ENCODE results near the gene MCUB. TPM values are rescaled to one million over a fixed set of nuclear protein-coding genes. Genes with fewer than 3 reads are reported as not detected.

Gene MCUB
- total RNA-seq, 1 experiment from 2014 or later = 14.8 TPM

DNA sequence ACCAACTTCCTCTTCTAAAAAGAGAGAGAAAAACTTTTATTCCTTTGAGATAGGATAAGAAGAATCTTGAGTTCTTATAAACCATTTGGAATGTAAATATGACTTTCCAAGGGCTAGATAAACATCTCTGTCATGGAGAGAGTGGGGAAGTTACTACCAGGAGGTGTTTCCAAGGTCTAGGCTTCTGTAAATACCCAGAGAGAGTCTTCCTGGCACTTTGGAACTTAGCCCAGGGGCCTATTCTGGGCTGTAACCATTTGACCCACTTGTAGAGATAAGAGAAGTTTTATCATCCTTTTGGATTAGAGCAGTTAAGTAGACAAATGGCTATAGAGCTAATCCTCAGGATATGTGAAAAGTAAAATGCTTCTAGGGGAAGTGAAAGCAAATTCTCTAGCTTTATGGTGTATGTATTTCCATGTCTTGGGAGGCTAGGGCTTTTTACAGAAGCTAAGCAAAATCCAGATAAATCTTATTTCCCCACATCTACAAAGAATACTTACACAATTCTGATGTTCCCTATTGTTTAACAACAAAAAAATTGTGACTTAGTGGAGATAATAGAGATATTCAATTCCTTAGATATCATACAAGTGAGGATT, 51.1 kb downstream of the MCUB start:
- no peak overlapping the region for H2BK5ac ChIP-seq (ENCODE audit: insufficient read length, low read length)
- no peak overlapping the region for H2BK120ac ChIP-seq (ENCODE audit: low read depth, low read length, poor library complexity, severe bottlenecking)
- no peak overlapping the region for H3K23ac ChIP-seq (ENCODE audit: insufficient read length, low read depth, low read length)
- H3K79me1 ChIP-seq (ENCODE audit: insufficient read depth, low read depth, low read length, poor library complexity, severe bottlenecking) = no peaks in the 10 kb centered on the region
- H2BK12ac ChIP-seq (ENCODE audit: insufficient read length, low read depth, low read length) = no peak overlapping the region
- Mint-ChIP-seq H3K27me3 (ENCODE audit: low read depth) (no peaks in the 10 kb centered on the region), H3K4me1 (no peaks in the 10 kb centered on the region), H3K36me3 (ENCODE audit: insufficient read depth in 1 of 3, low read depth in 3 of 3) (peaks cover 1 to 8% (median 2%) of the 10 kb centered on the region in 3 experiments; a peak in 4 of 7 replicates), H3K9me3 (peaks cover 2 to 9% of the 10 kb centered on the region in 2 experiments; a peak in 2 of 5 replicates), H3K27ac (no peak overlapping the region), H3K4me3 (no peak overlapping the region)
- H3K9ac ChIP-seq (ENCODE audit: extremely low read depth, insufficient read length, low read length) = no peak overlapping the region
- H3K9me3 ChIP-seq (ENCODE audit: control insufficient read depth, low read depth, low read length) = no peaks in the 10 kb centered on the region
- H4K91ac ChIP-seq (ENCODE audit: insufficient read length, low read depth, low read length) = no peak overlapping the region
- TF ChIP-seq, protein P1, sequence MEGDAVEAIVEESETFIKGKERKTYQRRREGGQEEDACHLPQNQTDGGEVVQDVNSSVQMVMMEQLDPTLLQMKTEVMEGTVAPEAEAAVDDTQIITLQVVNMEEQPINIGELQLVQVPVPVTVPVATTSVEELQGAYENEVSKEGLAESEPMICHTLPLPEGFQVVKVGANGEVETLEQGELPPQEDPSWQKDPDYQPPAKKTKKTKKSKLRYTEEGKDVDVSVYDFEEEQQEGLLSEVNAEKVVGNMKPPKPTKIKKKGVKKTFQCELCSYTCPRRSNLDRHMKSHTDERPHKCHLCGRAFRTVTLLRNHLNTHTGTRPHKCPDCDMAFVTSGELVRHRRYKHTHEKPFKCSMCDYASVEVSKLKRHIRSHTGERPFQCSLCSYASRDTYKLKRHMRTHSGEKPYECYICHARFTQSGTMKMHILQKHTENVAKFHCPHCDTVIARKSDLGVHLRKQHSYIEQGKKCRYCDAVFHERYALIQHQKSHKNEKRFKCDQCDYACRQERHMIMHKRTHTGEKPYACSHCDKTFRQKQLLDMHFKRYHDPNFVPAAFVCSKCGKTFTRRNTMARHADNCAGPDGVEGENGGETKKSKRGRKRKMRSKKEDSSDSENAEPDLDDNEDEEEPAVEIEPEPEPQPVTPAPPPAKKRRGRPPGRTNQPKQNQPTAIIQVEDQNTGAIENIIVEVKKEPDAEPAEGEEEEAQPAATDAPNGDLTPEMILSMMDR (conservative IDR thresholded peaks at IDR 0.05) = no peak
- no peaks in the 10 kb centered on the region for H3K23me2 ChIP-seq (ENCODE audit: insufficient read length, low read depth, low read length, poor library complexity, severe bottlenecking)
- H4K8ac ChIP-seq (replicated peaks; ENCODE audit: insufficient read length, low read depth, low read length) = no peak overlapping the region
- H2AK5ac ChIP-seq (ENCODE audit: insufficient read length, low read length) = no peak overlapping the region
- DNase-seq = no peak
- no peak overlapping the region for H3K27ac ChIP-seq (ENCODE audit: insufficient read length, low read depth, low read length)
- H4K5ac ChIP-seq (ENCODE audit: insufficient read length, low read depth, low read length) = no peak overlapping the region
- no peak overlapping the region for H2BK20ac ChIP-seq (ENCODE audit: low read depth, low read length, poor library complexity, severe bottlenecking)
- H3K4me2 ChIP-seq (ENCODE audit: insufficient read depth, insufficient read length, low read length) = no peak overlapping the region
- H3K79me2 ChIP-seq (ENCODE audit: insufficient read depth, low read length) = no peaks in the 10 kb centered on the region
- H3K4ac ChIP-seq (ENCODE audit: low read depth, low read length) = no peak overlapping the region
- no peak overlapping the region for H2BK15ac ChIP-seq (ENCODE audit: low read depth, low read length)
- no peak overlapping the region for H2AFZ ChIP-seq (ENCODE audit: low read length)
- no peak overlapping the region for H3T11ph ChIP-seq (ENCODE audit: low read length)
- no peaks in the 10 kb centered on the region for H4K20me1 ChIP-seq (ENCODE audit: control insufficient read depth, insufficient read depth, insufficient read length)
- no peak overlapping the region for H3K14ac ChIP-seq (ENCODE audit: insufficient read depth, low read length)
- no peak overlapping the region for H3K18ac ChIP-seq (ENCODE audit: insufficient read length, low read depth, low read length)
- H3K56ac ChIP-seq (ENCODE audit: insufficient read length, low read depth, low read length) = no peak overlapping the region
- no peaks in the 10 kb centered on the region for H3K27me3 ChIP-seq (ENCODE audit: insufficient read depth, low read length)
- no peaks in the 10 kb centered on the region for H3K4me1 ChIP-seq (ENCODE audit: insufficient read depth, low read length)

All from H9 (cell line).